ENCODE data around the gene DIPK1C.

DIPK1C gene

GRCh38 chr18:74414953-74415515 lies 42.1 kb downstream of the DIPK1C start:
- TF ChIP-seq ZNF565 (CRISPR knock-in tag; conservative IDR thresholded peaks at IDR 0.05; ENCODE audit: low read depth) (no peak), TOX (CRISPR knock-in tag; IDR thresholded peaks at IDR 0.05; ENCODE audit: borderline replicate concordance) (no peak), ZNF70 (CRISPR knock-in tag; IDR thresholded peaks at IDR 0.05) (no peak), ZC3H10 (CRISPR knock-in tag; IDR thresholded peaks at IDR 0.05) (no peak), SNAI2 (CRISPR knock-in tag; IDR thresholded peaks at IDR 0.05) (no peak), BACH2 (CRISPR knock-in tag; IDR thresholded peaks at IDR 0.05; ENCODE audit: borderline replicate concordance) (no peak), CSRNP3 (CRISPR knock-in tag; IDR thresholded peaks at IDR 0.05) (no peak), GLIS3 (CRISPR knock-in tag; IDR thresholded peaks at IDR 0.05) (no peak)
- TF ChIP-seq, protein P1, sequence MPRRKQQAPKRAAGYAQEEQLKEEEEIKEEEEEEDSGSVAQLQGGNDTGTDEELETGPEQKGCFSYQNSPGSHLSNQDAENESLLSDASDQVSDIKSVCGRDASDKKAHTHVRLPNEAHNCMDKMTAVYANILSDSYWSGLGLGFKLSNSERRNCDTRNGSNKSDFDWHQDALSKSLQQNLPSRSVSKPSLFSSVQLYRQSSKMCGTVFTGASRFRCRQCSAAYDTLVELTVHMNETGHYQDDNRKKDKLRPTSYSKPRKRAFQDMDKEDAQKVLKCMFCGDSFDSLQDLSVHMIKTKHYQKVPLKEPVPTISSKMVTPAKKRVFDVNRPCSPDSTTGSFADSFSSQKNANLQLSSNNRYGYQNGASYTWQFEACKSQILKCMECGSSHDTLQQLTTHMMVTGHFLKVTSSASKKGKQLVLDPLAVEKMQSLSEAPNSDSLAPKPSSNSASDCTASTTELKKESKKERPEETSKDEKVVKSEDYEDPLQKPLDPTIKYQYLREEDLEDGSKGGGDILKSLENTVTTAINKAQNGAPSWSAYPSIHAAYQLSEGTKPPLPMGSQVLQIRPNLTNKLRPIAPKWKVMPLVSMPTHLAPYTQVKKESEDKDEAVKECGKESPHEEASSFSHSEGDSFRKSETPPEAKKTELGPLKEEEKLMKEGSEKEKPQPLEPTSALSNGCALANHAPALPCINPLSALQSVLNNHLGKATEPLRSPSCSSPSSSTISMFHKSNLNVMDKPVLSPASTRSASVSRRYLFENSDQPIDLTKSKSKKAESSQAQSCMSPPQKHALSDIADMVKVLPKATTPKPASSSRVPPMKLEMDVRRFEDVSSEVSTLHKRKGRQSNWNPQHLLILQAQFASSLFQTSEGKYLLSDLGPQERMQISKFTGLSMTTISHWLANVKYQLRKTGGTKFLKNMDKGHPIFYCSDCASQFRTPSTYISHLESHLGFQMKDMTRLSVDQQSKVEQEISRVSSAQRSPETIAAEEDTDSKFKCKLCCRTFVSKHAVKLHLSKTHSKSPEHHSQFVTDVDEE (CRISPR knock-in tag; IDR thresholded peaks at IDR 0.05) = no peak
- ATAC-seq = no peak

- ATAC-seq = no peak
- TF ChIP-seq RARB (CRISPR knock-in tag; IDR thresholded peaks at IDR 0.05) = no peak
- TF ChIP-seq SNAI2 (CRISPR knock-in tag; IDR thresholded peaks at IDR 0.05) = no peak
- no peak for TF ChIP-seq TOX (CRISPR knock-in tag; IDR thresholded peaks at IDR 0.05; ENCODE audit: borderline replicate concordance)
- TF ChIP-seq CSRNP3 (CRISPR knock-in tag; IDR thresholded peaks at IDR 0.05) = no peak
- TF ChIP-seq TCF4 (CRISPR knock-in tag; IDR thresholded peaks at IDR 0.05; ENCODE audit: borderline replicate concordance) = no peak
- no peak for TF ChIP-seq CSDC2 (CRISPR knock-in tag; IDR thresholded peaks at IDR 0.05)
- TF ChIP-seq OSR1 (CRISPR knock-in tag; IDR thresholded peaks at IDR 0.05) = no peak
- TF ChIP-seq ZNF565 (CRISPR knock-in tag; conservative IDR thresholded peaks at IDR 0.05; ENCODE audit: low read depth) = no peak
- TF ChIP-seq, protein P1 (CRISPR knock-in tag; IDR thresholded peaks at IDR 0.05) = no peak
- no peak for TF ChIP-seq PPARA (CRISPR knock-in tag; IDR thresholded peaks at IDR 0.05; ENCODE audit: borderline replicate concordance)
- TF ChIP-seq POU6F1 (CRISPR knock-in tag; IDR thresholded peaks at IDR 0.05; ENCODE audit: borderline replicate concordance, low read depth) = no peak
- TF ChIP-seq BACH2 (CRISPR knock-in tag; IDR thresholded peaks at IDR 0.05; ENCODE audit: borderline replicate concordance) = no peak
- no peak for TF ChIP-seq ESRRG (CRISPR knock-in tag; IDR thresholded peaks at IDR 0.05)
- no peak for TF ChIP-seq ZNF8 (CRISPR knock-in tag; IDR thresholded peaks at IDR 0.05)
- TF ChIP-seq ZFP3 (CRISPR knock-in tag; IDR thresholded peaks at IDR 0.05) = no peak
- TF ChIP-seq ZFP30 (CRISPR knock-in tag; IDR thresholded peaks at IDR 0.05) = no peak
- no peak for TF ChIP-seq ISL1 (CRISPR knock-in tag; IDR thresholded peaks at IDR 0.05)
- TF ChIP-seq ARNTL (CRISPR knock-in tag; IDR thresholded peaks at IDR 0.05; ENCODE audit: borderline replicate concordance, low read depth) = no peak
- TF ChIP-seq, protein P2, sequence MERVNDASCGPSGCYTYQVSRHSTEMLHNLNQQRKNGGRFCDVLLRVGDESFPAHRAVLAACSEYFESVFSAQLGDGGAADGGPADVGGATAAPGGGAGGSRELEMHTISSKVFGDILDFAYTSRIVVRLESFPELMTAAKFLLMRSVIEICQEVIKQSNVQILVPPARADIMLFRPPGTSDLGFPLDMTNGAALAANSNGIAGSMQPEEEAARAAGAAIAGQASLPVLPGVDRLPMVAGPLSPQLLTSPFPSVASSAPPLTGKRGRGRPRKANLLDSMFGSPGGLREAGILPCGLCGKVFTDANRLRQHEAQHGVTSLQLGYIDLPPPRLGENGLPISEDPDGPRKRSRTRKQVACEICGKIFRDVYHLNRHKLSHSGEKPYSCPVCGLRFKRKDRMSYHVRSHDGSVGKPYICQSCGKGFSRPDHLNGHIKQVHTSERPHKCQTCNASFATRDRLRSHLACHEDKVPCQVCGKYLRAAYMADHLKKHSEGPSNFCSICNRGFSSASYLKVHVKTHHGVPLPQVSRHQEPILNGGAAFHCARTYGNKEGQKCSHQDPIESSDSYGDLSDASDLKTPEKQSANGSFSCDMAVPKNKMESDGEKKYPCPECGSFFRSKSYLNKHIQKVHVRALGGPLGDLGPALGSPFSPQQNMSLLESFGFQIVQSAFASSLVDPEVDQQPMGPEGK (CRISPR knock-in tag; IDR thresholded peaks at IDR 0.05; ENCODE audit: borderline replicate concordance) = no peak
These were observed 43.3 kb downstream of the DIPK1C start for GRCh38 chr18:74413836-74414235.
